GM12878 (cell line): Measurements from ENCODE around the gene NSG2. TPM values are rescaled to one million over a fixed set of nuclear protein-coding genes. Genes with fewer than 3 reads are reported as not detected.

Experiments
- ATAC-seq: fragments of 200-7000 bp; cut with Tn5 transposase; 3 replicates; pipeline ENCODE4 v1.9.1; 2020; ENCODE audit warnings: mild to moderate bottlenecking, moderate library complexity
- BruUV-seq: library from RNA; stranded (reverse); fragments of 400-500 nt; replicated peaks from 2 replicates; lab custom pipeline; 2021; lab: Mats Ljungman, UMichigan
- CTCF ChIA-PET: fragments of 300-600 bp; sonication (Branson Sonifier 250); formaldehyde crosslinking; extraction: SDS; loops from one replicate; lab custom pipeline; 2021; ENCODE audit warnings: inconsistent platforms; lab: Yijun Ruan, JAX
- POLR2A ChIA-PET: fragments of 350-600 bp; formaldehyde crosslinking; extraction: SDS; loops from one replicate; lab custom pipeline; 2021; ENCODE audit warnings: inconsistent platforms; lab: Charles Lee
- RAD21 ChIA-PET: fragments of 300-600 bp; sonication (Branson Sonifier 250); formaldehyde crosslinking; loops from one replicate; lab custom pipeline; 2023; ENCODE audit warnings: antibody characterized with exemption; ENCODE audit not compliant: unreplicated experiment; lab: Charles Lee
- SMC1A ChIA-PET: fragments of 300-600 bp; sonication (Branson Sonifier 250); formaldehyde crosslinking; loops from one replicate; lab custom pipeline; 2023; ENCODE audit not compliant: unreplicated experiment, uncharacterized antibody; lab: Charles Lee
- DNase-seq: peaks from one replicate; pipeline ENCODE4 v3.0.0-alpha.2; 2011; ENCODE audit warnings: low read depth, low spot score
- FAIRE-seq: peaks from 3 replicates; lab custom pipeline; 2011; peaks lifted over from hg19 to GRCh38; lab: Jason Lieb, UNC
- H2AFZ ChIP-seq: 2 replicates; pipeline ENCODE4 v1.6.0; 2011; ENCODE audit warnings: low read depth, low read length, control low read depth; ENCODE audit not compliant: control insufficient read depth
- H3K27ac ChIP-seq: 2 replicates; pipeline ENCODE4 v1.5.1; 2011; ENCODE audit warnings: control low read depth; ENCODE audit not compliant: control insufficient read depth, insufficient read depth
- H3K27me3 ChIP-seq, 2 experiments: replicated peaks in 1 of 2; 2 replicates each; pipeline versions ENCODE4 v1.6.0 to v1.6.1; 2011; ENCODE audit warnings: low read length in 1 of 2; ENCODE audit not compliant: control insufficient read depth in 2 of 2, insufficient read depth in 2 of 2
- H3K36me3 ChIP-seq, 2 experiments: 2 replicates each; pipeline ENCODE4 v1.5.1; 2011; ENCODE audit warnings: low read length in 1 of 2; ENCODE audit not compliant: control insufficient read depth in 2 of 2, insufficient read depth in 2 of 2
- H3K4me1 ChIP-seq: 2 replicates; pipeline ENCODE4 v1.6.1; 2011; ENCODE audit warnings: mild to moderate bottlenecking, low read length, moderate library complexity, mixed read lengths; ENCODE audit not compliant: control insufficient read depth, insufficient read depth
- H3K4me2 ChIP-seq: 2 replicates; pipeline ENCODE4 v1.6.0; 2011; ENCODE audit warnings: control low read depth; ENCODE audit not compliant: control insufficient read depth, insufficient read depth
- H3K4me3 ChIP-seq: fragments of 200-600 bp; sonication (generic); 2 replicates; pipeline ENCODE4 v1.5.1; 2016
- H3K79me2 ChIP-seq: 2 replicates; pipeline ENCODE4 v1.6.0; 2011; ENCODE audit warnings: low read length; ENCODE audit not compliant: control insufficient read depth, insufficient read depth
- H3K9ac ChIP-seq: 2 replicates; pipeline ENCODE4 v1.8.0; 2011; ENCODE audit warnings: low read length, control low read depth, mixed read lengths; ENCODE audit not compliant: control insufficient read depth, insufficient read depth
- H3K9me3 ChIP-seq: replicated peaks from 3 replicates; pipeline ENCODE4 v1.5.1; 2011; ENCODE audit warnings: mild to moderate bottlenecking, low read length; ENCODE audit not compliant: control insufficient read depth, insufficient read depth
- H4K20me1 ChIP-seq: 2 replicates; pipeline ENCODE4 v1.6.0; 2011; ENCODE audit not compliant: control insufficient read depth, insufficient read depth
- BMI1 ChIP-seq: fragments of 450-650 bp; IDR thresholded peaks from 2 replicates; pipeline ENCODE4 v1.6.1; 2016; ENCODE audit warnings: mild to moderate bottlenecking, moderate library complexity, borderline replicate concordance
- CUX1 ChIP-seq: IDR thresholded peaks from 2 replicates; pipeline ENCODE4 v1.6.1; 2012; ENCODE audit warnings: improper control_type of control experiment, low read depth, low read length; ENCODE audit not compliant: insufficient replicate concordance
- ELK1 ChIP-seq: IDR thresholded peaks from 2 replicates; pipeline ENCODE4 v1.6.1; 2012; ENCODE audit warnings: low read depth, low read length, improper control_type of control experiment
- IRF4 ChIP-seq: IDR thresholded peaks from 2 replicates; pipeline ENCODE4 v1.6.1; 2011; ENCODE audit warnings: low read depth, low read length
- MLLT1 ChIP-seq: fragments of 450-650 bp; IDR thresholded peaks from 2 replicates; pipeline ENCODE4 v1.6.1; 2016; ENCODE audit warnings: mild to moderate bottlenecking
- NRF1 ChIP-seq: conservative IDR thresholded peaks from 2 replicates; pipeline ENCODE4 v1.6.1; 2011; ENCODE audit warnings: mild to moderate bottlenecking, low read depth, low read length, improper control_type of control experiment
- RUNX3 ChIP-seq: IDR thresholded peaks from 2 replicates; pipeline ENCODE4 v1.6.1; 2012; ENCODE audit warnings: low read length, inconsistent platforms
- SPI1 ChIP-seq: IDR thresholded peaks from 2 replicates; pipeline ENCODE4 v1.6.1; 2011; ENCODE audit warnings: low read depth, mild to moderate bottlenecking, low read length, moderate library complexity, borderline replicate concordance; ENCODE audit not compliant: insufficient read depth
- SREBF1 ChIP-seq: IDR thresholded peaks from 2 replicates; pipeline ENCODE4 v1.6.1; 2012; ENCODE audit warnings: mild to moderate bottlenecking, low read length
- SUPT20H ChIP-seq: IDR thresholded peaks from 2 replicates; pipeline ENCODE4 v1.6.1; 2011; ENCODE audit warnings: low read depth, mild to moderate bottlenecking, low read length, moderate library complexity, borderline replicate concordance; ENCODE audit not compliant: control insufficient read depth
- TCF3 ChIP-seq: IDR thresholded peaks from 2 replicates; pipeline ENCODE4 v1.6.1; 2012; ENCODE audit warnings: low read depth, mild to moderate bottlenecking, low read length, borderline replicate concordance; ENCODE audit not compliant: insufficient read depth
- ZBTB33 ChIP-seq: fragments of 450-650 bp; IDR thresholded peaks from 2 replicates; pipeline ENCODE4 v1.6.1; 2017; ENCODE audit warnings: mild to moderate bottlenecking
- WGBS: methylation state at CpG from one replicate; pipeline ENCODE4 v1.1.6; 2016; ENCODE audit warnings: low lambda C conversion rate; ENCODE audit not compliant: insufficient replicate concordance, insufficient coverage; ENCODE audit errors: missing lambda C conversion rate; 5-methylcytosine and 5-hydroxymethylcytosine counted together
- in situ Hi-C: fragments of 300-500 bp; cut with MboI; formaldehyde crosslinking; loops from 9 replicates; pipeline ENCODE4 v1.14.3; 2018; ENCODE audit warnings: mixed read lengths
- intact Hi-C: fragments of 100-400 bp; cut with micrococcal nuclease; formaldehyde crosslinking; loops from one replicate; pipeline ENCODE4 v1.14.2; 2022; ENCODE audit not compliant: unreplicated experiment
- polyA plus RNA-seq, 11 experiments: library from polyadenylated mRNA; depleted of rRNA in 4 of 11; unstranded in 6 of 11; stranded (reverse) in 5 of 11; fragments of >200 nt; fragmentation: Nextera tagmentation in 4 of 11; fragmentation: Illumina TruSeq in 1 of 11; extraction: Ambion mirVana in 4 of 11; extraction: Trizol in 1 of 11; gene quantifications; 1 replicate in 1 of 11; 2 replicates in 10 of 11; pipeline versions ENCODE4 v1.2.1 to v1.2.3, GENCODE V29; 2011 to 2016; ENCODE audit warnings: inconsistent platforms in 2 of 11, missing spikeins in 2 of 11, low read depth in 1 of 11
- total RNA-seq, 4 experiments: library from RNA; depleted of rRNA in 3 of 4; stranded (reverse); fragments of >200 nt in 3 of 4; fragmentation: Illumina TruSeq in 1 of 4; extraction: Trizol in 1 of 4; gene quantifications; 2 replicates each; pipeline versions ENCODE4 v1.2.1 to v1.2.3, GENCODE V29; 2013 to 2021

Gene NSG2
- total and polyA plus RNA-seq, 10 of the 15 experiments (the other 5 are each of a cell fraction or from before 2014, with no cell fraction given): 0.04 to 0.14 TPM; not detected in 8

GRCh38 chr5:174098694-174099093 is 53.2 kb downstream of the NSG2 start:
- POLR2A ChIA-PET: no interaction called here
- SMC1A ChIA-PET: no interaction called here
- WGBS: 48% methylated on average over 15 of the region's 15 CpGs
- RAD21 ChIA-PET: no interaction called here
- Histone ChIP-seq H3K27me3 (0 out of 4 replicates have a peak, but pooled peaks cover 0 to 2% of the 10 kb centered on the region in 2 experiments), H3K9me3 (no peaks in the 10 kb centered on the region), H3K27ac (no peak overlapping the region), H3K9ac (no peak overlapping the region), H2AFZ (no peak overlapping the region), H3K4me2 (no peak overlapping the region), H3K36me3 (no peaks in the 10 kb centered on the region), H3K79me2 (no peaks in the 10 kb centered on the region), H3K4me1 (peaks cover 11% of the 10 kb centered on the region), H4K20me1 (no peaks in the 10 kb centered on the region), H3K4me3 (no peak overlapping the region)
- CTCF ChIA-PET: no interaction called here
- FAIRE-seq: no peak
- peak; percentile 29; the same call in 2 of the 3 replicates for ATAC-seq
- intact Hi-C loops: no loop called here
- in situ Hi-C loops: no loop called here
- BruUV-seq: no TSS peak
- DNase-seq: no peak
- TF ChIP-seq ELK1 (no peak), RUNX3 (peak; percentile 18; the same call in 1 of the 2 replicates), SPI1 (peak; percentile 91), ZBTB33 (peak; percentile 98), SUPT20H (no peak), NRF1 (no peak), TCF3 (no peak), CUX1 (no peak), MLLT1 (peak; percentile 94), IRF4 (peak; percentile 47; the same call in 1 of the 2 replicates), SREBF1 (no peak), BMI1 (no peak)
